OCI-LY3 (cell line): Measurements from ENCODE around the gene TRPV4.

Experiments
- H2AFZ ChIP-seq: fragments of 200-600, 300-600 bp; shearing (Covaris generic); 2 replicates; pipeline ENCODE4 v1.6.0; 2014; ENCODE audit warnings: antibody characterized with exemption, low read depth, low read length
- H3K27ac ChIP-seq: fragments of 200-600, 300-600 bp; sonication (generic); 2 replicates; pipeline ENCODE4 v1.5.1; 2014; ENCODE audit warnings: mild to moderate bottlenecking, low read length, moderate library complexity, mixed read lengths
- H3K27me3 ChIP-seq: fragments of 200-600, 300-600 bp; sonication (generic); 2 replicates; pipeline ENCODE4 v1.6.1; 2014; ENCODE audit warnings: low read depth, low read length, mixed read lengths
- H3K36me3 ChIP-seq: fragments of 200-600, 300-600 bp; sonication (generic); replicated peaks from 2 replicates; pipeline ENCODE3; 2014; ENCODE audit warnings: low read depth, low read length, mixed read lengths
- H3K4me1 ChIP-seq: fragments of 300-600, 200-600 bp; sonication (generic); 2 replicates; pipeline ENCODE4 v1.6.1; 2014; ENCODE audit warnings: low read length, mixed read lengths
- H3K4me2 ChIP-seq: fragments of 200-600, 300-600 bp; sonication (generic); 2 replicates; pipeline ENCODE4 v1.6.1; 2014; ENCODE audit warnings: low read length, mixed read lengths
- H3K4me3 ChIP-seq: fragments of 300-600, 200-600 bp; sonication (generic); 2 replicates; pipeline ENCODE4 v1.5.1; 2014; ENCODE audit warnings: antibody characterized with exemption, mild to moderate bottlenecking, low read length, moderate library complexity
- H3K79me2 ChIP-seq: fragments of 300-600, 200-600 bp; shearing (Covaris generic); 2 replicates; pipeline ENCODE4 v1.6.1; 2014; ENCODE audit warnings: mild to moderate bottlenecking, low read length, mixed read lengths
- H3K9ac ChIP-seq: fragments of 300-600, 200-600 bp; shearing (Covaris generic); 2 replicates; pipeline ENCODE4 v1.6.0; 2014; ENCODE audit warnings: mild to moderate bottlenecking, low read length, moderate library complexity
- H3K9me3 ChIP-seq: fragments of 200-600, 300-600 bp; shearing (Covaris generic); 2 replicates; pipeline ENCODE4 v1.6.1; 2014; ENCODE audit warnings: low read length, mixed read lengths; ENCODE audit not compliant: insufficient read depth
- H4K20me1 ChIP-seq: fragments of 200-600, 300-600 bp; sonication (generic); 2 replicates; pipeline ENCODE4 v1.6.1; 2016; ENCODE audit warnings: low read length, mixed read lengths; ENCODE audit not compliant: insufficient read depth
- EZH2phosphoT487 ChIP-seq: fragments of 200-600 bp; shearing (Covaris generic); IDR thresholded peaks from 2 replicates; pipeline ENCODE4 v1.6.1; 2018; ENCODE audit warnings: antibody characterized with exemption, mixed run types, low read depth
- TF ChIP-seq, protein P1 (sequence below): fragments of 200-600, 300-600 bp; sonication (generic); IDR thresholded peaks from 2 replicates; pipeline ENCODE4 v1.5.1; 2014; ENCODE audit warnings: antibody characterized with exemption, low read length, low read depth

Gene TRPV4

DNA sequence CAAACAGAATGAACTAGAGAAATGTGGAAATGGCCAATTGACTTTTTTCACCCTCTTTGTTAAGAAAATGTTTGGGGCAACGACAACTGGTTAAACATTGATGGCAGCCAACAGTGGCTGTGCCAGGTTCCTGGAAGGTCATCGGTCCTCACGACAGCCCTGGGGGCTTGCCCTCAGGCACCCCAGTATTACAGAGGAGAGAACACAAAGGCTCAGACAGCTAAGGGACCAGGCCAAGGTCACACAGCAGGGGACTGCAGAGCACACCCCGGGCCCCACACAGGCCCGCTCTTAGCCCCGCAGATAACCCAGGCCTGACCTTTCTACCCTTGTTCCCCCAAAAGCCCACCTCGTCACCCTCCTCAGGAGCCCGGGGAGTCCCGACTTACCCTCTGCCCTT is 1.3 kb downstream of the TRPV4 start:
- no peak overlapping the region for H3K9ac ChIP-seq
- H3K27me3 ChIP-seq: peaks cover 18% of the 10 kb centered on the region
- no peak for TF ChIP-seq EZH2phosphoT487
- TF ChIP-seq, protein P1, sequence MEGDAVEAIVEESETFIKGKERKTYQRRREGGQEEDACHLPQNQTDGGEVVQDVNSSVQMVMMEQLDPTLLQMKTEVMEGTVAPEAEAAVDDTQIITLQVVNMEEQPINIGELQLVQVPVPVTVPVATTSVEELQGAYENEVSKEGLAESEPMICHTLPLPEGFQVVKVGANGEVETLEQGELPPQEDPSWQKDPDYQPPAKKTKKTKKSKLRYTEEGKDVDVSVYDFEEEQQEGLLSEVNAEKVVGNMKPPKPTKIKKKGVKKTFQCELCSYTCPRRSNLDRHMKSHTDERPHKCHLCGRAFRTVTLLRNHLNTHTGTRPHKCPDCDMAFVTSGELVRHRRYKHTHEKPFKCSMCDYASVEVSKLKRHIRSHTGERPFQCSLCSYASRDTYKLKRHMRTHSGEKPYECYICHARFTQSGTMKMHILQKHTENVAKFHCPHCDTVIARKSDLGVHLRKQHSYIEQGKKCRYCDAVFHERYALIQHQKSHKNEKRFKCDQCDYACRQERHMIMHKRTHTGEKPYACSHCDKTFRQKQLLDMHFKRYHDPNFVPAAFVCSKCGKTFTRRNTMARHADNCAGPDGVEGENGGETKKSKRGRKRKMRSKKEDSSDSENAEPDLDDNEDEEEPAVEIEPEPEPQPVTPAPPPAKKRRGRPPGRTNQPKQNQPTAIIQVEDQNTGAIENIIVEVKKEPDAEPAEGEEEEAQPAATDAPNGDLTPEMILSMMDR: no peak
- H3K27ac ChIP-seq: no peak overlapping the region
- H3K79me2 ChIP-seq: no peaks in the 10 kb centered on the region
- H3K4me1 ChIP-seq: no peaks in the 10 kb centered on the region
- H3K4me2 ChIP-seq: no peak overlapping the region
- no peaks in the 10 kb centered on the region for H4K20me1 ChIP-seq
- H3K9me3 ChIP-seq: no peaks in the 10 kb centered on the region
- H3K36me3 ChIP-seq: no peaks in the 10 kb centered on the region
- H2AFZ ChIP-seq: no peak overlapping the region
- H3K4me3 ChIP-seq: no peak overlapping the region

DNA sequence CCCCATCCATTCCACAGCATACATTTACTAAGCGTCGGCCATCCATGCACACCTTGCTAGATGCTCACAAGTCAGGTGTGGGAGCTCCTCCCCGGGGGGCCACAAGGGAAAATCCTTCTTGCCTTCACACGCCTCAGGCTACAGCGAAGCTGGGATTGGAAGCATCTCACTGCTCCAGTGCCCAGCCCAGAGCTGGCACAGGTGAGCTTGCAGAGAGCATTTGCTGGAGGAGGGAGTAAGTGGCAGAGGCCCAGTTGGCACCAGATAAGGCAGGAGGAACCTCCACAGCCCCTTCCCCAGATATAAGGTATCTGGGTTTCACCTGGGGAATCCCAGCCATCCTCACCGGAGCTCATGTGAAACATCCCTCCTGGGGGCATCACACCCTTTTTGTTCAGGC is 1.8 kb downstream of the TRPV4 start:
- Histone ChIP-seq H3K4me3 (no peak overlapping the region), H3K4me2 (no peak overlapping the region), H3K9me3 (no peaks in the 10 kb centered on the region), H3K79me2 (no peaks in the 10 kb centered on the region), H3K27me3 (peaks cover 22% of the 10 kb centered on the region), H3K4me1 (no peaks in the 10 kb centered on the region), H3K36me3 (no peaks in the 10 kb centered on the region), H2AFZ (no peak overlapping the region), H3K9ac (no peak overlapping the region), H4K20me1 (no peaks in the 10 kb centered on the region), H3K27ac (no peak overlapping the region)
- TF ChIP-seq, protein P1: no peak
- no peak for TF ChIP-seq EZH2phosphoT487

DNA sequence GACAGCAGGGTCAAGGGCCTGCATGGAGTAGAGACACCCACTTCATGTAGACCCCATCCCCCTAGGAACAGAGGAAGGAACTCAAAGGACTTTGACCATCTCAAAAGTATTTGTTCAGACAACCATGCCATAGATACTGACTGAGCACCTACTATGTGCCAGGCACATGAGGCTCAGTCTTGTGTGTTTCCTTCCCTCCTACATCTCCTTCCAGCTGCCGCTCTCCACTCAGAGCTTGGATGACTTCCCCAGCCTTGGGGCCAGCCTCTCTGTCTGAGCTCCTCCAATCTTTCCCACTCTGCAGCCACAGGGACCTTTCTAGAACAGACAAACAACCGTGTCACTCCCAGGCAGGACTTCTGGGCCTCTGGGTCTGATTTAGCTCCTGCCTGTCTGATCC is 2.5 kb downstream of the TRPV4 start:
- H4K20me1 ChIP-seq: no peaks in the 10 kb centered on the region
- H3K9me3 ChIP-seq: no peaks in the 10 kb centered on the region
- H3K27ac ChIP-seq: no peak overlapping the region
- no peaks in the 10 kb centered on the region for H3K4me1 ChIP-seq
- no peaks in the 10 kb centered on the region for H3K36me3 ChIP-seq
- TF ChIP-seq, protein P1: no peak
- no peak for TF ChIP-seq EZH2phosphoT487
- H3K4me3 ChIP-seq: no peak overlapping the region
- H3K27me3 ChIP-seq: peaks cover 25% of the 10 kb centered on the region
- H3K4me2 ChIP-seq: no peak overlapping the region
- H2AFZ ChIP-seq: no peak overlapping the region
- H3K79me2 ChIP-seq: no peaks in the 10 kb centered on the region
- H3K9ac ChIP-seq: no peak overlapping the region

DNA sequence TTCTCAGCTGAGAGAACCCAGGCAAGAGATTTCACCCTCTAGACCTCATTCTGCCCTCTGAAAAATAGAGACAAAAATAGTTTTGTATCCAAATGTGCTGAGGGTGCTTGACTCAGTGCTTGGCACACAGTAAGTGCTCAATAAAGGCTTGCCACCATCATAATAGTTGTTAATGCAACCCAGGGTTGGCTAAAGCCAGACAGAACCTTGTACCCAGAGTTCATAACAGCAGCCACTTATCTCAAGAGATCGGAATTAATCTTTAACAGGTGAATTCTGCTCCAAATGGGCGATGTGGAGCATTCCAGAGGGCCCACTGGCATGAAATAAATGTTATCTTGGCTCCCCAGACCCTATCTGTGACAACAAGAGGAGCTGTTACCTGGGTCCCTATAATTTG is 2.9 kb downstream of the TRPV4 start:
- Histone ChIP-seq H3K4me1 (no peaks in the 10 kb centered on the region), H4K20me1 (no peaks in the 10 kb centered on the region), H3K36me3 (no peaks in the 10 kb centered on the region), H3K9ac (no peak overlapping the region), H3K27me3 (peaks cover 29% of the 10 kb centered on the region), H3K9me3 (no peaks in the 10 kb centered on the region), H3K79me2 (no peaks in the 10 kb centered on the region), H2AFZ (no peak overlapping the region), H3K4me2 (no peak overlapping the region), H3K27ac (no peak overlapping the region), H3K4me3 (no peak overlapping the region)
- no peak for TF ChIP-seq EZH2phosphoT487

DNA sequence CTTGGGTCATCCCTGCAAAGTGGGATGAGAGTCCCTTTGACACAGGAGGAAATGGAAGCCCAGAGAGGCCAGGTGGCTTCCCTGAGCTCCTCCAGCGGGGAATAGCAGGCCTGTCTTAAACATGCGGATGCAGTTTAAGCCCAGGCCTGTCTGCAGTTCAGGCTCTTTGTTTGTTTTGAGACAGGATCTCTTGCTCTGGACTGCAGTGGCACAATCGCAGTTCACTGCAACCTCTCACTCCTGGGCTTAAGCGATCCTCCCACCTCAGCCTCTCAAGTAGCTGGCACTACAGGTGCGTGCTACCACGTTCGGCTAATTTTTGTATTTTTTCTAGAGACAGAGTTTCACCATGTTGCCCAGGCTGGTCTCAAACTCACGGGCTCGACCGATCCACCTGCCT is 3.5 kb downstream of the TRPV4 start:
- Histone ChIP-seq H3K9ac (no peak overlapping the region), H3K4me1 (no peaks in the 10 kb centered on the region), H3K79me2 (no peaks in the 10 kb centered on the region), H3K4me3 (no peak overlapping the region), H3K4me2 (no peak overlapping the region), H4K20me1 (no peaks in the 10 kb centered on the region), H2AFZ (no peak overlapping the region), H3K27ac (no peak overlapping the region), H3K9me3 (no peaks in the 10 kb centered on the region), H3K27me3 (peaks cover 31% of the 10 kb centered on the region), H3K36me3 (no peaks in the 10 kb centered on the region)
- TF ChIP-seq, protein P1: no peak
- no peak for TF ChIP-seq EZH2phosphoT487
